Thymus (tissue), 11 donors: ENCODE results near the gene AGRP. TPM values are rescaled to one million over a fixed set of nuclear protein-coding genes. Genes with fewer than 3 reads are reported as not detected.

Experiments
- DNase-seq, 9 donors: peaks; one replicate each; pipeline ENCODE4 v3.0.0-alpha.2; 2013; ENCODE audit warnings: low spot score in 9 of 9, low read depth in 6 of 9, missing footprints in 1 of 9
- H3K27ac ChIP-seq, 2 donors: one replicate each; pipeline ENCODE4 v1.5.1; 2013; ENCODE audit warnings: control low read depth in 1 of 2, low read depth in 1 of 2, low read length in 1 of 2, mild to moderate bottlenecking in 1 of 2, moderate library complexity in 1 of 2
- H3K27me3 ChIP-seq, 2 donors: one replicate each; pipeline ENCODE4 v1.5.1; 2013; ENCODE audit warnings: low read length in 1 of 2; ENCODE audit not compliant: control insufficient read depth in 2 of 2, insufficient read depth in 1 of 2
- H3K36me3 ChIP-seq, 2 donors: one replicate each; pipeline ENCODE4 v1.5.1; 2013; ENCODE audit warnings: low read length in 1 of 2, mild to moderate bottlenecking in 1 of 2, moderate library complexity in 1 of 2; ENCODE audit not compliant: control insufficient read depth in 2 of 2, insufficient read depth in 2 of 2
- H3K4me1 ChIP-seq, 2 donors: one replicate each; pipeline ENCODE4 v1.5.1; 2013; ENCODE audit warnings: low read length in 2 of 2; ENCODE audit not compliant: control insufficient read depth in 2 of 2, insufficient read depth in 2 of 2
- H3K4me3 ChIP-seq, 2 donors: one replicate each; pipeline ENCODE4 v1.5.1; 2013; ENCODE audit warnings: low read length in 2 of 2, control low read depth in 1 of 2, mild to moderate bottlenecking in 1 of 2
- H3K9me3 ChIP-seq, 2 donors: one replicate each; pipeline ENCODE4 v1.5.1; 2013; ENCODE audit warnings: low read length in 1 of 2, mild to moderate bottlenecking in 1 of 2; ENCODE audit not compliant: control insufficient read depth in 2 of 2, insufficient read depth in 1 of 2
- WGBS: extraction: QIAGEN DNeasy Blood & Tissue Kit; methylation state at CpG from one replicate; pipeline ENCODE4 v1.1.7; 2013; 5-methylcytosine and 5-hydroxymethylcytosine counted together
- polyA plus RNA-seq: library from polyadenylated mRNA; stranded (reverse); fragments of 200-250 nt; gene quantifications from one replicate; pipeline ENCODE4 v1.2.3, GENCODE V29; 2013
- total RNA-seq: library from RNA; stranded (reverse); fragments of 120-200 nt; gene quantifications from one replicate; pipeline ENCODE4 v1.2.4, GENCODE V29; 2013
- donor health status: healthy.

AGRP gene
- total and polyA plus RNA-seq, 2 donors: 0.09 to 0.87 TPM

GRCh38 chr16:67486805-67487204, 3.5 kb upstream of the AGRP start:
- H3K36me3 ChIP-seq: peaks cover 14 to 22% of the 10 kb centered on the region in 2 donors
- H3K4me3 ChIP-seq: no peak overlapping the region
- no peaks in the 10 kb centered on the region for H3K9me3 ChIP-seq
- H3K27ac ChIP-seq: no peak overlapping the region
- peaks cover 8 to 35% of the 10 kb centered on the region in 2 donors for H3K4me1 ChIP-seq
- WGBS: 89% methylated on average over 3 of the region's 3 CpGs
- DNase-seq: no peak
- H3K27me3 ChIP-seq: no peaks in the 10 kb centered on the region

- H3K27ac ChIP-seq: no peak overlapping the region
- H3K4me3 ChIP-seq: no peak overlapping the region
- no peak for DNase-seq
- H3K36me3 ChIP-seq: peaks cover 14 to 22% of the 10 kb centered on the region in 2 donors
- H3K27me3 ChIP-seq: no peaks in the 10 kb centered on the region
- no peaks in the 10 kb centered on the region for H3K9me3 ChIP-seq
- H3K4me1 ChIP-seq: peaks cover 14 to 37% of the 10 kb centered on the region in 2 donors
- WGBS: 93% methylated on average over 12 of the region's 12 CpGs
Observed at GRCh38 chr16:67483731-67484525, 581 bp upstream of the AGRP start.

- peaks cover 14 to 29% of the 10 kb centered on the region in 2 donors for H3K4me1 ChIP-seq
- 73% methylated on average over 25 of the region's 25 CpGs for WGBS
- H3K27me3 ChIP-seq: no peaks in the 10 kb centered on the region
- H3K27ac ChIP-seq: peak overlapping the region; percentile 64 to 87
- peak in 1 of 9 donors; percentile 4 for DNase-seq
- peaks cover 14 to 17% of the 10 kb centered on the region in 2 donors for H3K36me3 ChIP-seq
- H3K4me3 ChIP-seq: peak overlapping the region; percentile 87 to 96
- no peaks in the 10 kb centered on the region for H3K9me3 ChIP-seq
Observed at GRCh38 chr16:67482233-67482924, 968 bp downstream of the AGRP start.

GRCh38 chr16:67481561-67482232, 1.6 kb downstream of the AGRP start:
- peak overlapping the region; percentile 87 to 96 for H3K4me3 ChIP-seq
- H3K27ac ChIP-seq: peak overlapping the region; percentile 87 to 89
- peaks cover 14 to 15% of the 10 kb centered on the region in 2 donors for H3K36me3 ChIP-seq
- DNase-seq: peak in 5 of 9 donors; percentile 15 to 61 (median 31)
- no peaks in the 10 kb centered on the region for H3K27me3 ChIP-seq
- 5% methylated on average over 17 of the region's 17 CpGs for WGBS
- no peaks in the 10 kb centered on the region for H3K9me3 ChIP-seq
- H3K4me1 ChIP-seq: peaks cover 14 to 29% of the 10 kb centered on the region in 2 donors

GRCh38 chr16:67480833-67481560, 2.4 kb downstream of the AGRP start, which contains the start of gene ATP6V0D1:
Gene ATP6V0D1, minus strand, starts transcription at chr16:67481157. Its CDS starts 71 bp downstream, at chr16:67481086.
- peak; percentile 94 to 100 (median 99) for DNase-seq
- Histone ChIP-seq H3K36me3 (peaks cover 12 to 15% of the 10 kb centered on the region in 2 donors), H3K27me3 (no peaks in the 10 kb centered on the region), H3K4me3 (peak within 1 kb of the TSS; percentile 87 to 96), H3K4me1 (peaks cover 14 to 29% of the 10 kb centered on the region in 2 donors), H3K27ac (peak within 1 kb of the TSS; percentile 88 to 89), H3K9me3 (no peaks in the 10 kb centered on the region)
- WGBS: under 1% methylated on average over 57 of the region's 57 CpGs

- H3K27ac ChIP-seq: no peak overlapping the region
- H3K27me3 ChIP-seq: no peaks in the 10 kb centered on the region
- peaks cover 0 to 3% of the 10 kb centered on the region in 2 donors for H3K36me3 ChIP-seq
- H3K4me3 ChIP-seq: no peak overlapping the region
- H3K4me1 ChIP-seq: peaks cover 14 to 24% of the 10 kb centered on the region in 2 donors
- H3K9me3 ChIP-seq: no peaks in the 10 kb centered on the region
- WGBS: 97% methylated on average over 8 of the region's 8 CpGs
- DNase-seq: no peak
Observed at GRCh38 chr16:67477960-67478554, 5.3 kb downstream of the AGRP start.

- WGBS: 95% methylated on average over 11 of the region's 11 CpGs
- Histone ChIP-seq H3K4me1 (peaks cover 3 to 6% of the 10 kb centered on the region in 2 donors), H3K36me3 (peaks cover 0 to 3% of the 10 kb centered on the region in 2 donors), H3K9me3 (no peaks in the 10 kb centered on the region), H3K4me3 (no peak overlapping the region), H3K27ac (no peak overlapping the region), H3K27me3 (no peaks in the 10 kb centered on the region)
- no peak for DNase-seq
Observed at GRCh38 chr16:67474551-67475455, 8.5 kb downstream of the AGRP start.
